ENCODE data around the gene DNAJC27. TPM values are rescaled to one million over a fixed set of nuclear protein-coding genes. Genes with fewer than 3 reads are reported as not detected.
"Not testable (repeated sequence)": the region's sequence is repeated elsewhere in the genome, so short reads cannot be mapped to it uniquely, and the experiment has no call there.

Gene DNAJC27
- total RNA-seq = 5.5 and 5.8 TPM in 2 replicates

- intact Hi-C loops (cut with micrococcal nuclease) = loop anchor here (1.0 to 10.0 kb wide), 17 partner anchors 52 to 1376 kb away; partner anchors contain the start of genes ADGRF3, ASXL2, ATAD2B and CENPO
These were observed at the start of gene DNAJC27 for GRCh38 chr2:24971536-24972314. Gene DNAJC27 (minus strand): TSS chr2:24971955. CDS start chr2:24971904, 51 bp downstream.

- intact Hi-C loops (cut with micrococcal nuclease) = no loop called here
These were observed 46.9 kb upstream of the DNAJC27 start for GRCh38 chr2:25018681-25019080.

- intact Hi-C loops (cut with micrococcal nuclease) = no loop called here
These were observed 42.9 kb upstream of the DNAJC27 start for GRCh38 chr2:25014631-25015030.

- intact Hi-C loops (cut with micrococcal nuclease) = not testable (repeated sequence)
These were observed 39.6 kb upstream of the DNAJC27 start for GRCh38 chr2:25011342-25011741.

- intact Hi-C loops (cut with micrococcal nuclease) = no loop called here
These were observed 38.2 kb upstream of the DNAJC27 start for GRCh38 chr2:25009954-25010353.

- intact Hi-C loops (cut with micrococcal nuclease) = no loop called here
These were observed 30.3 kb upstream of the DNAJC27 start for GRCh38 chr2:25002066-25002465.

- intact Hi-C loops (cut with micrococcal nuclease) = no loop called here
These were observed 29.5 kb upstream of the DNAJC27 start for GRCh38 chr2:25001325-25001637.

- intact Hi-C loops (cut with micrococcal nuclease) = no loop called here
These were observed 29.0 kb upstream of the DNAJC27 start for GRCh38 chr2:25000503-25001324.

- intact Hi-C loops (cut with micrococcal nuclease) = no loop called here
These were observed 28.3 kb upstream of the DNAJC27 start for GRCh38 chr2:25000036-25000435.

GRCh38 chr2:24999097-24999496 is 27.3 kb upstream of the DNAJC27 start:
- intact Hi-C loops (cut with micrococcal nuclease) = not testable (repeated sequence)

- intact Hi-C loops (cut with micrococcal nuclease) = no loop called here
These were observed 22.5 kb upstream of the DNAJC27 start for GRCh38 chr2:24994146-24994724.

GRCh38 chr2:24993406-24994145 is 21.8 kb upstream of the DNAJC27 start:
- intact Hi-C loops (cut with micrococcal nuclease) = no loop called here

GRCh38 chr2:24986372-24986771 is 14.6 kb upstream of the DNAJC27 start:
- intact Hi-C loops (cut with micrococcal nuclease) = no loop called here

- intact Hi-C loops (cut with micrococcal nuclease) = no loop called here
These were observed 13.8 kb upstream of the DNAJC27 start for GRCh38 chr2:24985511-24985910.

GRCh38 chr2:24984912-24985311 is 13.2 kb upstream of the DNAJC27 start:
- intact Hi-C loops (cut with micrococcal nuclease) = no loop called here

- intact Hi-C loops (cut with micrococcal nuclease) = no loop called here
These were observed 9.8 kb upstream of the DNAJC27 start for GRCh38 chr2:24981411-24982136.

GRCh38 chr2:24978661-24979060 is 6.9 kb upstream of the DNAJC27 start:
- intact Hi-C loops (cut with micrococcal nuclease) = loop anchor here (10.0 kb wide), 2 partner anchors 276 to 696 kb away; partner anchors contain the start of gene DTNB

- intact Hi-C loops (cut with micrococcal nuclease) = loop anchor here (10.0 kb wide), 2 partner anchors 277 to 697 kb away; partner anchors contain the start of gene DTNB
These were observed 5.9 kb upstream of the DNAJC27 start for GRCh38 chr2:24977631-24978030.

- intact Hi-C loops (cut with micrococcal nuclease) = loop anchor here (2.0 to 10.0 kb wide), 10 partner anchors 281 to 1373 kb away; partner anchors contain the start of genes ADGRF3, ASXL2, DTNB and NCOA1
These were observed 2.1 kb upstream of the DNAJC27 start for GRCh38 chr2:24973812-24974211.

- intact Hi-C loops (cut with micrococcal nuclease) = loop anchor here (1.0 to 10.0 kb wide), 12 partner anchors 70 to 1375 kb away; partner anchors contain the start of genes ADGRF3, ASXL2, CENPO and DTNB
These were observed 683 bp upstream of the DNAJC27 start for GRCh38 chr2:24972315-24972961.
